Pancreas (tissue), 10 donors: Measurements from ENCODE around the gene ESR2. TPM values are rescaled to one million over a fixed set of nuclear protein-coding genes. Genes with fewer than 3 reads are reported as not detected.

Experiments used
- ATAC-seq, 4 donors: fragments of 200-7000 bp; cut with Tn5 transposase; one replicate each; pipeline versions ENCODE4 v1.8.0 to v1.9.1; 2020; ENCODE audit warnings: mild to moderate bottlenecking in 4 of 4, moderate library complexity in 4 of 4
- DNase-seq, 6 donors: peaks; one replicate each; pipeline ENCODE4 v3.0.0-alpha.2; 2020
- FAIRE-seq: peaks from 2 replicates; lab custom pipeline; 2012; peaks lifted over from hg19 to GRCh38; lab: Jason Lieb, UNC
- H3K27ac ChIP-seq, 4 donors: fragments of 200-600 bp; sonication (generic); 1 replicate in 3 of 4; 2 replicates in 1 of 4; pipeline versions ENCODE4 v1.5.0 to v1.8.0; 2020
- H3K27me3 ChIP-seq, 4 donors: fragments of 200-600 bp; one replicate each; pipeline ENCODE4 v1.8.0; 2021
- H3K36me3 ChIP-seq, 3 donors: fragments of 200-600 bp; sonication (generic) in 1 of 3; one replicate each; pipeline versions ENCODE4 v1.5.0 to v1.8.0; 2020 to 2021
- H3K4me1 ChIP-seq, 3 donors: fragments of 200-600 bp; one replicate each; pipeline ENCODE4 v1.8.0; 2021
- H3K4me3 ChIP-seq, 4 donors: fragments of 200-600 bp; sonication (generic) in 2 of 4; one replicate each; pipeline versions ENCODE4 v1.5.0 to v1.8.0; 2020 to 2021
- H3K9me3 ChIP-seq, 4 donors: fragments of 200-600 bp; one replicate each; pipeline ENCODE4 v1.8.0; 2021
- WGBS, 2 donors: extraction: QIAGEN DNeasy Blood & Tissue Kit; methylation state at CpG; one replicate each; pipeline ENCODE4 v1.1.7; 2013; 5-methylcytosine and 5-hydroxymethylcytosine counted together
- intact Hi-C, 3 donors: fragments of 100-400 bp; cut with DNase I; formaldehyde crosslinking; loops; one replicate each; pipeline versions ENCODE4 v1.11.1 to v1.14.2; 2022
- polyA plus RNA-seq, 2 donors: library from polyadenylated mRNA; stranded (reverse); fragments of 200-250 nt; gene quantifications; one replicate each; pipeline ENCODE4 v1.2.3, GENCODE V29; 2013
- total RNA-seq, 6 donors: library from RNA; stranded (reverse); fragmentation: NEBNext Ultra II Directional in 4 of 6; extraction: Animal tissue kit (Norgen Biotek cat#: 25700) in 4 of 6; gene quantifications; one replicate each; pipeline versions ENCODE4 v1.2.1 to v1.2.4, GENCODE V29; 2021 to 2023
- TF ChIP-seq, protein P1 (sequence below), 4 donors: fragments of 200-600 bp; sonication (generic) in 3 of 4; IDR thresholded peaks; one replicate each; pipeline versions ENCODE4 v1.5.0 to v1.8.0; 2021; ENCODE audit warnings: antibody characterized with exemption in 4 of 4
- donor health status: healthy with polysubstance abuse.
- donor health status: DM: no; HTN: no; CAD: no; lungs with moderate emphysema.
- donor health status: DM: no; HTN: no; CAD: no.
- donor health status: control.
- donor health status: control.
- donor health status: Bipolar disorder and iron deficiency.
- donor health status: DM: yes; HTN: yes; CAD: no.
- donor health status: DM: no; HTN: no; CAD: no.
- donor health status: DM: no; HTN: no; CAD: no.
- donor health status: DM: yes; HTN: yes; CAD: no.

Gene ESR2
- total and polyA plus RNA-seq, 8 donors: 0.08 to 0.78 (median 0.19) TPM

DNA sequence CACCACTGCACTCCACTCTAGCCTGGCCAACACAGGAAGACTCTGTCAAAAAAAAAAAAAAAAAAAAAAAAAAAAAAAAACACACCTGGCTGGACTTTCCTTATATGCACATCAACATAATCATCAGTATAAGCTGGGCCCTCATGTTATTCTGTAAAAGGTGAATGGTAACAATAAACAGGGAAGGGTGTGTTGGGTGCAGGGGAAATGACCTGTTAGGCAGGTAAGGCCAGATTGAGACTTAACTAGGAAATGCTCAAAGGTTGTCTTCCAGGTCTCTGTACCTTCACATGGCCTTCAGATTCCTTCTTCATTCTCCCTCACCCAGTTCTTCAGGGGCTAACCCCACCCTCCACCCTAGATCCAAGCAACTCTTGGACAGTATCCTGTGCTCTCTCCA lies 47.5 kb downstream of the ESR2 start:
- intact Hi-C loops: no loop called here
- Histone ChIP-seq H3K27ac (no peak overlapping the region), H3K36me3 (no peaks in the 10 kb centered on the region), H3K27me3 (no peaks in the 10 kb centered on the region), H3K4me3 (no peak overlapping the region), H3K4me1 (peaks cover 0 to 27% (median 7%) of the 10 kb centered on the region in 3 donors), H3K9me3 (no peaks in the 10 kb centered on the region)
- DNase-seq (no peak), ATAC-seq (no peak), FAIRE-seq (no peak)
- TF ChIP-seq, protein P1, sequence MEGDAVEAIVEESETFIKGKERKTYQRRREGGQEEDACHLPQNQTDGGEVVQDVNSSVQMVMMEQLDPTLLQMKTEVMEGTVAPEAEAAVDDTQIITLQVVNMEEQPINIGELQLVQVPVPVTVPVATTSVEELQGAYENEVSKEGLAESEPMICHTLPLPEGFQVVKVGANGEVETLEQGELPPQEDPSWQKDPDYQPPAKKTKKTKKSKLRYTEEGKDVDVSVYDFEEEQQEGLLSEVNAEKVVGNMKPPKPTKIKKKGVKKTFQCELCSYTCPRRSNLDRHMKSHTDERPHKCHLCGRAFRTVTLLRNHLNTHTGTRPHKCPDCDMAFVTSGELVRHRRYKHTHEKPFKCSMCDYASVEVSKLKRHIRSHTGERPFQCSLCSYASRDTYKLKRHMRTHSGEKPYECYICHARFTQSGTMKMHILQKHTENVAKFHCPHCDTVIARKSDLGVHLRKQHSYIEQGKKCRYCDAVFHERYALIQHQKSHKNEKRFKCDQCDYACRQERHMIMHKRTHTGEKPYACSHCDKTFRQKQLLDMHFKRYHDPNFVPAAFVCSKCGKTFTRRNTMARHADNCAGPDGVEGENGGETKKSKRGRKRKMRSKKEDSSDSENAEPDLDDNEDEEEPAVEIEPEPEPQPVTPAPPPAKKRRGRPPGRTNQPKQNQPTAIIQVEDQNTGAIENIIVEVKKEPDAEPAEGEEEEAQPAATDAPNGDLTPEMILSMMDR (IDR thresholded peaks at IDR 0.05): no peak

DNA sequence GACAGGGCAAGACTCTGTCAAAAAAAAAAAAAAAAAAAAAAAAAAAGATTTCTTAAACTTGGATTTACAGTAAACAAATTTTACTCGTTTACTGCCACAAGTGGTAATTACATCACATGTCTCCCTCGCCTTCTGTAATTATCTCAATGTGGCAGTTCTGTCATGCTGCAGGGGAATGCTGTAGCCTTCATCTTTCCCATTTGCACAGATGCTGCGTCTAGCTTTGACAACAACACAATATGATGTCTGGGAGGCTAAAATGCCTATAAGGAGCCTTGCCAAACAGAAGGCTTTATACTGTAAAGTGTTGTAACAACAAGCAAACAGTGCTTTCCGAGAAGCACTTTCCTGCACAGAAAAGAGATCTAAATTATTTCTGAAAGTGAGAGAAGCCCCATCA lies 48.7 kb downstream of the ESR2 start:
- 93 to 95% methylated on average over 4 of the region's 4 CpGs for WGBS, 2 donors
- no peaks in the 10 kb centered on the region for H3K27me3 ChIP-seq
- no peak for ATAC-seq
- DNase-seq: no peak
- H3K9me3 ChIP-seq: no peaks in the 10 kb centered on the region
- TF ChIP-seq, protein P1 (IDR thresholded peaks at IDR 0.05): no peak
- peaks cover 0 to 27% (median 7%) of the 10 kb centered on the region in 3 donors for H3K4me1 ChIP-seq
- H3K27ac ChIP-seq: no peak overlapping the region
- intact Hi-C loops: no loop called here
- no peaks in the 10 kb centered on the region for H3K36me3 ChIP-seq
- no peak overlapping the region for H3K4me3 ChIP-seq
- no peak for FAIRE-seq

DNA sequence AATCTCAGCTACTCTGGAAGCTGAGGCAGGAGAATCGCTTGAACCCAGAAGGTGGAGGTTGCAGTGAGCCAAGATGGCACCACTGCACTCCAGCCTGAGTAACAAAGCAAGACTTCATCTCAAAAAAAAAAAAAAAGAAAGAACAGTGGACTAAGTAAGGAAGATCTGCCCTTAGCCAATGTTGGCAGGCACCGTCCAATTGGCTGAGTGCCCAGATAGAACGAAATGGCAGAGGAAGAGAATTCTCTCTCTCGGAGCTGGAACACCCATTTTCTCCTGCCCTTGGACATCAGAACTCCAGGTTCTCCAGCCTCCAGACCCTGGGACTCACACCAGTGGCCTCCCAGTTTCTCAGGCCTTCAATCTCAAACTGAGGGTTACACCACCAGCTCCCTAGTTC lies 49.9 kb downstream of the ESR2 start:
- no peaks in the 10 kb centered on the region for H3K36me3 ChIP-seq
- peak in 2 of 6 donors; percentile 22 to 50 for DNase-seq
- peak in 3 of 4 donors; percentile 24 to 48 (median 37) for ATAC-seq
- H3K27me3 ChIP-seq: no peaks in the 10 kb centered on the region
- 30 to 38% methylated on average over 4 of the region's 4 CpGs for WGBS, 2 donors
- H3K27ac ChIP-seq: no peak overlapping the region
- H3K4me1 ChIP-seq: peaks cover 0 to 16% (median 7%) of the 10 kb centered on the region in 3 donors
- FAIRE-seq: no peak
- H3K4me3 ChIP-seq: no peak overlapping the region
- TF ChIP-seq, protein P1 (IDR thresholded peaks at IDR 0.05): no peak
- intact Hi-C loops: no loop called here
- H3K9me3 ChIP-seq: no peaks in the 10 kb centered on the region

DNA sequence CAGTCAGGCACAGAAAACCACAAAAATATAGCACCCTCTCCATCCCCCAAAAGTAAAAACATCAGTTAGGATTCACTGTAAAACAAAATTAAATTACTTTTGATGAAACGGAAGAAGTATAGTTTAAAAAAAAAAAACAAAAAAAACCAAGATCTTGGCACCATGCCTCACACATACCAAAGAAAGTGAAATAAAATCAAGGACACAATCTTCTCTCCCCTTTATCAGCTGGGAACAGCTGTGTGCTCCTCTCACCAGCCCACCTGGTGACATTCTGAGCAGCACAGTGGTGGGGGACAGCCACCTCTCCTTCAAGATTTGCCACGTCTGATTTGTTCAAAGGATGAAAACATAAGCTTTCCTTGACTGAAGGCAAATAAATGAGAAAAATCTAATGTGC lies 55.5 kb downstream of the ESR2 start:
- Histone ChIP-seq H3K27me3 (no peaks in the 10 kb centered on the region), H3K36me3 (no peaks in the 10 kb centered on the region), H3K4me3 (no peak overlapping the region), H3K27ac (no peak overlapping the region), H3K9me3 (no peaks in the 10 kb centered on the region), H3K4me1 (no peaks in the 10 kb centered on the region)
- intact Hi-C loops: no loop called here
- WGBS, 2 donors: 14 to 18% methylated on average over 2 of the region's 2 CpGs
- TF ChIP-seq, protein P1 (IDR thresholded peaks at IDR 0.05): no peak
- peak in 1 of 4 donors; percentile 30 for ATAC-seq
- no peak for FAIRE-seq
- no peak for DNase-seq

DNA sequence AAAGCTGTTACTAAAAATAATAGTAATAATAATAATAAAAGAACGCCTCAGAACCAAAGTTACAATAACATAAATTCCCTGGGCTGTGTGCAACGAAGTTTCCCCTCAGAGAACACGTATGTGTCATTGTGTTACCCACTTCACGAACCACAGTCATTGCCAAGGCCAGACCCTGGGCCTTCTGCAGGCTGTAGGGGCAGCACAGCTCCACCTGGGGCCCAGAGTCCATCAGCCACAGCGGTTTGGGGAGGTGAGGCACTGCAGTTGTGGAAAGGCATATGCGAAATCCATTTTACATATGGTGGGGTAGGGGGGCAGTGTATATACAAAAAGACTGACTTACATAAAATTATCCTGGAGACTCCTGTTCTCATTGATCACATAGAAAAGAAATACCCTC lies 56.1 kb downstream of the ESR2 start:
- DNase-seq: no peak
- intact Hi-C loops: no loop called here
- FAIRE-seq: no peak

More for the DNA sequence above, 56.1 kb downstream of the ESR2 start:
- Histone ChIP-seq H3K36me3 (no peaks in the 10 kb centered on the region), H3K4me3 (no peak overlapping the region), H3K27me3 (no peaks in the 10 kb centered on the region), H3K27ac (no peak overlapping the region), H3K4me1 (no peaks in the 10 kb centered on the region), H3K9me3 (no peaks in the 10 kb centered on the region)
- 89 to 97% methylated on average over 6 of the region's 6 CpGs for WGBS, 2 donors
- TF ChIP-seq, protein P1 (IDR thresholded peaks at IDR 0.05): no peak
- ATAC-seq: no peak
